K562 (cell line): ENCODE results near the gene NOSIP. TPM values are rescaled to one million over a fixed set of nuclear protein-coding genes. Genes with fewer than 3 reads are reported as not detected.
A peak's percentile ranks its signal among the peaks of the same experiment; 100 is the strongest.

Experiments used
- ATF6 ChIP-seq: sonication (generic); formaldehyde crosslinking; IDR thresholded peaks from 2 replicates; pipeline ENCODE4 v1.4.0; 2020; ENCODE audit warnings: mild to moderate bottlenecking, missing genetic modification reagents
- DPF2 ChIP-seq: fragments of 450-650 bp; IDR thresholded peaks from 2 replicates; pipeline ENCODE4 v1.6.1; 2016
- E2F4 ChIP-seq: sonication (generic); formaldehyde crosslinking; IDR thresholded peaks from 2 replicates; pipeline ENCODE4 v1.8.0; 2022; ENCODE audit warnings: mild to moderate bottlenecking, low read depth, missing genetic modification reagents
- FOS ChIP-seq: IDR thresholded peaks from 3 replicates; pipeline ENCODE4 v1.6.1; 2011; ENCODE audit not compliant: insufficient read length; ENCODE audit errors: extremely low read depth
- RBM25 ChIP-seq: fragments of 200-400 bp; formaldehyde crosslinking; IDR thresholded peaks from 2 replicates; pipeline ENCODE4 v1.6.1; 2018; ENCODE audit warnings: low read length, low read depth, moderate library complexity; ENCODE audit not compliant: severe bottlenecking
- REST ChIP-seq, 2 experiments: fragments of 450-650 bp; formaldehyde crosslinking in 1 of 2; IDR thresholded peaks; 2 replicates each; pipeline versions ENCODE4 v1.4.0 to v1.6.1; 2014 to 2020; ENCODE audit warnings: mild to moderate bottlenecking in 2 of 2, borderline replicate concordance in 1 of 2, low read depth in 1 of 2
- TBL1XR1 ChIP-seq, 2 experiments: IDR thresholded peaks; 2 replicates each; pipeline ENCODE4 v1.6.1; 2012; ENCODE audit warnings: improper control_type of control experiment in 2 of 2, low read length in 2 of 2, mild to moderate bottlenecking in 1 of 2
- UBTF ChIP-seq, 2 experiments: IDR thresholded peaks; 2 replicates each; pipeline ENCODE4 v1.6.1; 2012; ENCODE audit warnings: improper control_type of control experiment in 2 of 2, low read depth in 2 of 2, low read length in 2 of 2, borderline replicate concordance in 1 of 2
- XRCC3 ChIP-seq: fragments of 450-650 bp; IDR thresholded peaks from 2 replicates; pipeline ENCODE4 v1.6.1; 2017; ENCODE audit warnings: mild to moderate bottlenecking, moderate library complexity
- ZNF436 ChIP-seq: fragments of 250-450, 450-650 bp; sonication (Bioruptor Pico); formaldehyde crosslinking; IDR thresholded peaks from 2 replicates; pipeline ENCODE4 v1.7.0; 2020; ENCODE audit warnings: mild to moderate bottlenecking
- ZNF668 ChIP-seq: fragments of 250-450 bp; sonication (Bioruptor Pico); IDR thresholded peaks from 2 replicates; pipeline ENCODE4 v1.8.0; 2022; ENCODE audit warnings: mild to moderate bottlenecking, inconsistent platforms
- polyA plus RNA-seq, 8 experiments: library from polyadenylated mRNA; depleted of rRNA in 4 of 8; stranded (reverse) in 5 of 8; unstranded in 3 of 8; fragments of >200 nt; fragmentation: Nextera tagmentation in 2 of 8; fragmentation: Illumina TruSeq in 1 of 8; extraction: Ambion mirVana in 2 of 8; extraction: Trizol in 1 of 8; gene quantifications; 2 replicates each; pipeline versions ENCODE4 v1.2.1 to v1.2.3, GENCODE V29; 2011 to 2014; ENCODE audit warnings: inconsistent platforms in 1 of 8, missing spikeins in 1 of 8
- total RNA-seq, 7 experiments: library from RNA; depleted of rRNA in 6 of 7; stranded (reverse); fragments of >200 nt in 6 of 7; fragmentation: Illumina TruSeq in 2 of 7; extraction: Trizol in 2 of 7; gene quantifications; 2 replicates each; pipeline versions ENCODE4 v1.2.1 to v1.2.3, GENCODE V29; 2011 to 2021; ENCODE audit warnings: low replicate concordance in 1 of 7

NOSIP gene
- total and polyA plus RNA-seq, 9 of the 15 experiments (the other 6 are each of a cell fraction or from before 2014, with no cell fraction given) = 14.4 to 153 (median 79.9) TPM

GRCh38 chr19:49533551-49534488 lies 46.5 kb downstream of the NOSIP start (continued):
- TF ChIP-seq REST (IDR thresholded peaks at IDR 0.05; ENCODE audit: borderline replicate concordance) = no peak
- TF ChIP-seq REST (CRISPR knock-in tag; IDR thresholded peaks at IDR 0.05; ENCODE audit: low read depth) = no peak
- no peak for TF ChIP-seq FOS
- no peak for TF ChIP-seq ZNF668 (CRISPR knock-in tag)
- TF ChIP-seq UBTF (IDR thresholded peaks at IDR 0.05; ENCODE audit: borderline replicate concordance in 1 of 2, low read depth in 2 of 2, low read length in 2 of 2) = no peak
- no peak for TF ChIP-seq ATF6 (CRISPR knock-in tag)
- TF ChIP-seq DPF2 = no peak
- peak; percentile 26; the same call in 1 of the 2 replicates for TF ChIP-seq E2F4
- TF ChIP-seq ZNF436 (CRISPR knock-in tag) = no peak
- no peak for TF ChIP-seq TBL1XR1 (IDR thresholded peaks at IDR 0.05; ENCODE audit: low read length in 2 of 2)
- no peak for TF ChIP-seq XRCC3
- TF ChIP-seq RBM25 = no peak
